ENCODE results near the gene MAEA. TPM values are rescaled to one million over a fixed set of nuclear protein-coding genes. Genes with fewer than 3 reads are reported as not detected.

Gene MAEA
- total RNA-seq, 4 donors from 2014 or later = 47.2 to 62.1 (median 53.9) TPM

GRCh38 chr4:1382776-1383727 is 93.4 kb downstream of the MAEA start:
- Histone ChIP-seq H3K4me1 (no peaks in the 10 kb centered on the region), H3K36me3 (peaks cover 0 to 95% of the 10 kb centered on the region in 2 donors), H3K9me3 (peaks cover 0 to under 1% (median 0%) of the 10 kb centered on the region in 3 donors), H3K27ac (no peak overlapping the region), H3K27me3 (no peaks in the 10 kb centered on the region), H3K4me3 (no peak overlapping the region)
- ATAC-seq = no peak
- WGBS, 2 donors (ENCODE audit: low coverage in 1 of 2) = 80 to 87% methylated on average over 1 to 3 of the region's 27 CpGs
- TF ChIP-seq POLR2A (IDR thresholded peaks at IDR 0.05) = no peak
- TF ChIP-seq POLR2AphosphoS5 (IDR thresholded peaks at IDR 0.05) = no peak
- no peak for TF ChIP-seq CTCF (IDR thresholded peaks at IDR 0.05)
- no peak for TF ChIP-seq EP300 (IDR thresholded peaks at IDR 0.05)

- WGBS, 2 donors (ENCODE audit: low coverage in 1 of 2) = 87% methylated on average over 3 of the region's 34 CpGs
- Histone ChIP-seq H3K4me1 (no peaks in the 10 kb centered on the region), H3K9me3 (peaks cover 0 to 10% (median 0%) of the 10 kb centered on the region in 3 donors), H3K4me3 (no peak overlapping the region), H3K27ac (no peak overlapping the region), H3K27me3 (no peaks in the 10 kb centered on the region), H3K36me3 (peaks cover 0 to 96% of the 10 kb centered on the region in 2 donors)
- no peak for TF ChIP-seq POLR2A (IDR thresholded peaks at IDR 0.05)
- no peak for TF ChIP-seq EP300 (IDR thresholded peaks at IDR 0.05)
- no peak for TF ChIP-seq CTCF (IDR thresholded peaks at IDR 0.05)
- TF ChIP-seq POLR2AphosphoS5 (IDR thresholded peaks at IDR 0.05) = no peak
- ATAC-seq = no peak
Observed at GRCh38 chr4:1383728-1384591, 94.3 kb downstream of the MAEA start.

- Histone ChIP-seq H3K4me3 (no peak overlapping the region), H3K36me3 (peaks cover 0 to 100% of the 10 kb centered on the region in 2 donors), H3K4me1 (no peaks in the 10 kb centered on the region), H3K9me3 (peaks cover 0 to 17% (median 0%) of the 10 kb centered on the region in 3 donors), H3K27me3 (no peaks in the 10 kb centered on the region), H3K27ac (no peak overlapping the region)
- no CpG with 5 or more reads among the region's 16 CpGs for WGBS, 2 donors (ENCODE audit: low coverage in 1 of 2)
- ATAC-seq = no peak
- TF ChIP-seq CTCF (IDR thresholded peaks at IDR 0.05) (no peak), POLR2AphosphoS5 (IDR thresholded peaks at IDR 0.05) (no peak), POLR2A (IDR thresholded peaks at IDR 0.05) (no peak), EP300 (IDR thresholded peaks at IDR 0.05) (no peak)
Observed at GRCh38 chr4:1384675-1385372, 95.1 kb downstream of the MAEA start.

GRCh38 chr4:1385373-1386340 is 96.0 kb downstream of the MAEA start:
- H3K4me1 ChIP-seq = no peaks in the 10 kb centered on the region
- no peak for TF ChIP-seq CTCF (IDR thresholded peaks at IDR 0.05)
- TF ChIP-seq POLR2A (IDR thresholded peaks at IDR 0.05) = no peak
- no peak for TF ChIP-seq POLR2AphosphoS5 (IDR thresholded peaks at IDR 0.05)
- no peak overlapping the region for H3K27ac ChIP-seq
- WGBS, 2 donors (ENCODE audit: low coverage in 1 of 2) = 96% methylated on average over 10 of the region's 44 CpGs; no CpG with 5 or more reads in 1 of the 2 donors
- no peaks in the 10 kb centered on the region for H3K27me3 ChIP-seq
- peaks cover 0 to 99% of the 10 kb centered on the region in 2 donors for H3K36me3 ChIP-seq
- no peak overlapping the region for H3K4me3 ChIP-seq
- peaks cover 0 to 17% (median 0%) of the 10 kb centered on the region in 3 donors for H3K9me3 ChIP-seq
- ATAC-seq = no peak
